HEK293T (cell line): Measurements from ENCODE around the gene KCNK5.

Experiments
- BHLHE40 ChIP-seq: fragments of 450-650 bp; IDR thresholded peaks from 2 replicates; pipeline ENCODE4 v1.6.1; 2016; ENCODE audit warnings: mild to moderate bottlenecking, moderate library complexity, borderline replicate concordance
- L3MBTL2 ChIP-seq: fragments of 450-650 bp; conservative IDR thresholded peaks from 2 replicates; pipeline ENCODE4 v1.6.1; 2016; ENCODE audit warnings: mild to moderate bottlenecking
- NFRKB ChIP-seq: fragments of 450-650 bp; IDR thresholded peaks from 2 replicates; pipeline ENCODE4 v1.6.1; 2016; ENCODE audit warnings: mild to moderate bottlenecking, moderate library complexity
- SP1 ChIP-seq: fragments of 450-650 bp; IDR thresholded peaks from 2 replicates; pipeline ENCODE4 v1.6.1; 2017

GRCh38 chr6:39260456-39260855, 31.2 kb upstream of the KCNK5 start:
- no peak for TF ChIP-seq L3MBTL2
- TF ChIP-seq NFRKB, result no peak
- no peak for TF ChIP-seq SP1
- no peak for TF ChIP-seq BHLHE40
